Osteoblast (primary cell): ENCODE measurements around the gene NFIB. TPM values are rescaled to one million over a fixed set of nuclear protein-coding genes. Genes with fewer than 3 reads are reported as not detected.

Experiments
- DNase-seq: peaks from one replicate; pipeline ENCODE4 v3.0.0; 2011; ENCODE audit warnings: low spot score, mixed read lengths; ENCODE audit not compliant: insufficient read length; ENCODE audit errors: missing footprints
- H2AFZ ChIP-seq: 2 replicates; pipeline ENCODE4 v1.6.0; 2011; ENCODE audit warnings: mild to moderate bottlenecking, low read length
- H3K27ac ChIP-seq: 2 replicates; pipeline ENCODE4 v1.5.1; 2011; ENCODE audit warnings: mild to moderate bottlenecking, low read depth, low read length, moderate library complexity
- H3K27me3 ChIP-seq: 2 replicates; pipeline ENCODE4 v1.6.0; 2012; ENCODE audit warnings: mild to moderate bottlenecking, control low read depth, inconsistent platforms, low read length, moderate library complexity; ENCODE audit not compliant: insufficient read depth
- H3K36me3 ChIP-seq: 2 replicates; pipeline ENCODE4 v1.5.1; 2011; ENCODE audit warnings: mild to moderate bottlenecking, low read length, control low read depth, moderate library complexity; ENCODE audit not compliant: insufficient read depth
- H3K4me1 ChIP-seq: 2 replicates; pipeline ENCODE4 v1.5.1; 2011; ENCODE audit warnings: mild to moderate bottlenecking, low read length, control low read depth, moderate library complexity; ENCODE audit not compliant: insufficient read depth
- H3K4me2 ChIP-seq: 2 replicates; pipeline ENCODE4 v1.6.0; 2011; ENCODE audit warnings: mild to moderate bottlenecking, low read length; ENCODE audit not compliant: insufficient read depth
- H3K4me3 ChIP-seq: fragments of 200-600 bp; sonication (generic); 3 replicates; pipeline ENCODE4 v1.5.1; 2012; ENCODE audit warnings: mild to moderate bottlenecking, low read length, inconsistent platforms; ENCODE audit not compliant: insufficient read depth
- H3K79me2 ChIP-seq: 2 replicates; pipeline ENCODE4 v1.6.0; 2012; ENCODE audit warnings: mild to moderate bottlenecking, low read length, control low read depth, inconsistent platforms; ENCODE audit not compliant: insufficient read depth
- H3K9me3 ChIP-seq: 2 replicates; pipeline ENCODE4 v1.5.1; 2011; ENCODE audit warnings: low read depth, low read length, control low read depth
- H4K20me1 ChIP-seq: 2 replicates; pipeline ENCODE4 v1.6.0; 2012; ENCODE audit warnings: mild to moderate bottlenecking, low read length, control low read depth; ENCODE audit not compliant: insufficient read depth
- CTCF ChIP-seq: IDR thresholded peaks from 2 replicates; pipeline ENCODE4 v1.5.1; 2011; ENCODE audit warnings: mild to moderate bottlenecking, low read depth, low read length, moderate library complexity; ENCODE audit errors: extremely low read depth
- total RNA-seq: library from RNA; depleted of rRNA; stranded (reverse); fragments of >200 nt; gene quantifications from 2 replicates; pipeline ENCODE4 v1.2.3, GENCODE V29; 2012

The NFIB gene
- total RNA-seq, 1 donor: 21.0 TPM

GRCh38 chr9:14197325-14197858, 116.5 kb downstream of the NFIB start:
- no peak for TF ChIP-seq CTCF
- DNase-seq: no peak
- peaks cover 52% of the 10 kb centered on the region for H3K79me2 ChIP-seq

GRCh38 chr9:14193328-14193990, 120.5 kb downstream of the NFIB start:
- TF ChIP-seq CTCF: no peak
- no peak overlapping the region for H3K4me2 ChIP-seq
- H3K27ac ChIP-seq: no peak overlapping the region
- peaks cover 47% of the 10 kb centered on the region for H3K79me2 ChIP-seq
- H3K4me1 ChIP-seq: peaks cover 10% of the 10 kb centered on the region
- no peak overlapping the region for H3K4me3 ChIP-seq
- H3K9me3 ChIP-seq: no peaks in the 10 kb centered on the region
- no peaks in the 10 kb centered on the region for H4K20me1 ChIP-seq
- no peaks in the 10 kb centered on the region for H3K27me3 ChIP-seq
- no peak for DNase-seq
- no peaks in the 10 kb centered on the region for H3K36me3 ChIP-seq
- H2AFZ ChIP-seq: no peak overlapping the region

More at GRCh38 chr9:14197325-14197858, 116.5 kb downstream of the NFIB start:
- Histone ChIP-seq H3K27me3 (no peaks in the 10 kb centered on the region), H3K36me3 (no peaks in the 10 kb centered on the region), H3K9me3 (no peaks in the 10 kb centered on the region), H2AFZ (no peak overlapping the region), H3K27ac (peak overlapping the region; percentile 65), H3K4me1 (peaks cover 28% of the 10 kb centered on the region), H3K4me3 (no peak overlapping the region), H4K20me1 (no peaks in the 10 kb centered on the region), H3K4me2 (no peak overlapping the region)

GRCh38 chr9:14192556-14192955, 121.4 kb downstream of the NFIB start:
- Histone ChIP-seq H3K36me3 (no peaks in the 10 kb centered on the region), H3K4me3 (no peak overlapping the region), H3K27ac (no peak overlapping the region), H3K9me3 (no peaks in the 10 kb centered on the region), H3K27me3 (no peaks in the 10 kb centered on the region), H3K79me2 (peaks cover 43% of the 10 kb centered on the region), H4K20me1 (no peaks in the 10 kb centered on the region), H3K4me1 (peaks cover under 1% of the 10 kb centered on the region), H2AFZ (no peak overlapping the region), H3K4me2 (no peak overlapping the region)
- no peak for TF ChIP-seq CTCF
- no peak for DNase-seq

- Histone ChIP-seq H3K4me1 (no peaks in the 10 kb centered on the region), H2AFZ (no peak overlapping the region), H3K9me3 (no peaks in the 10 kb centered on the region), H3K36me3 (no peaks in the 10 kb centered on the region), H3K4me3 (no peak overlapping the region), H4K20me1 (no peaks in the 10 kb centered on the region), H3K27ac (no peak overlapping the region), H3K27me3 (no peaks in the 10 kb centered on the region), H3K79me2 (peaks cover 38% of the 10 kb centered on the region), H3K4me2 (no peak overlapping the region)
- TF ChIP-seq CTCF: no peak
- DNase-seq: no peak
Observed at GRCh38 chr9:14191512-14191911, 122.4 kb downstream of the NFIB start.
